ENCODE results near the gene AFF2. TPM values are rescaled to one million over a fixed set of nuclear protein-coding genes. Genes with fewer than 3 reads are reported as not detected.

The AFF2 gene
- polyA plus RNA-seq, 1 of the 3 experiments (the other 2 are of a cell fraction) = not detected

- no peak overlapping the region for H3K27ac ChIP-seq (ENCODE audit: low read depth in 2 of 2, low read length in 1 of 2)
- no peaks in the 10 kb centered on the region for H3K36me3 ChIP-seq (replicated peaks in 1 of 2; ENCODE audit: control insufficient read depth in 1 of 2, insufficient read depth in 2 of 2, low read length in 1 of 2)
- no peaks in the 10 kb centered on the region for H3K79me2 ChIP-seq (ENCODE audit: insufficient read depth)
- no peak overlapping the region for H2AFZ ChIP-seq (ENCODE audit: low read depth)
- ChIA-PET POLR2A (no interaction called here), CTCF (interaction anchor here (2.4 to 4.6 kb wide), 2 partner anchors 8 to 14 kb away, joined by 8 to 42 read pairs; no protein-coding TSS in a partner anchor)
- WGBS (ENCODE audit: low lambda C conversion rate) = 0% methylated on average over 2 of the region's 2 CpGs
- no peak for DNase-seq
- TF ChIP-seq NFIC (IDR thresholded peaks at IDR 0.05; ENCODE audit: borderline replicate concordance) = no peak
- TF ChIP-seq RCOR1 (IDR thresholded peaks at IDR 0.05; ENCODE audit: low read length) = no peak
- TF ChIP-seq, protein P1, sequence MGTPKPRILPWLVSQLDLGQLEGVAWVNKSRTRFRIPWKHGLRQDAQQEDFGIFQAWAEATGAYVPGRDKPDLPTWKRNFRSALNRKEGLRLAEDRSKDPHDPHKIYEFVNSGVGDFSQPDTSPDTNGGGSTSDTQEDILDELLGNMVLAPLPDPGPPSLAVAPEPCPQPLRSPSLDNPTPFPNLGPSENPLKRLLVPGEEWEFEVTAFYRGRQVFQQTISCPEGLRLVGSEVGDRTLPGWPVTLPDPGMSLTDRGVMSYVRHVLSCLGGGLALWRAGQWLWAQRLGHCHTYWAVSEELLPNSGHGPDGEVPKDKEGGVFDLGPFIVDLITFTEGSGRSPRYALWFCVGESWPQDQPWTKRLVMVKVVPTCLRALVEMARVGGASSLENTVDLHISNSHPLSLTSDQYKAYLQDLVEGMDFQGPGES (IDR thresholded peaks at IDR 0.05; ENCODE audit: low read depth, low read length) = no peak
- no peak for TF ChIP-seq USF2 (IDR thresholded peaks at IDR 0.05; ENCODE audit: borderline replicate concordance, low read depth, low read length)
- no peak for TF ChIP-seq JUND (IDR thresholded peaks at IDR 0.05)
- no peak for TF ChIP-seq MXI1 (IDR thresholded peaks at IDR 0.05; ENCODE audit: low read depth, low read length)
- TF ChIP-seq, protein P2, sequence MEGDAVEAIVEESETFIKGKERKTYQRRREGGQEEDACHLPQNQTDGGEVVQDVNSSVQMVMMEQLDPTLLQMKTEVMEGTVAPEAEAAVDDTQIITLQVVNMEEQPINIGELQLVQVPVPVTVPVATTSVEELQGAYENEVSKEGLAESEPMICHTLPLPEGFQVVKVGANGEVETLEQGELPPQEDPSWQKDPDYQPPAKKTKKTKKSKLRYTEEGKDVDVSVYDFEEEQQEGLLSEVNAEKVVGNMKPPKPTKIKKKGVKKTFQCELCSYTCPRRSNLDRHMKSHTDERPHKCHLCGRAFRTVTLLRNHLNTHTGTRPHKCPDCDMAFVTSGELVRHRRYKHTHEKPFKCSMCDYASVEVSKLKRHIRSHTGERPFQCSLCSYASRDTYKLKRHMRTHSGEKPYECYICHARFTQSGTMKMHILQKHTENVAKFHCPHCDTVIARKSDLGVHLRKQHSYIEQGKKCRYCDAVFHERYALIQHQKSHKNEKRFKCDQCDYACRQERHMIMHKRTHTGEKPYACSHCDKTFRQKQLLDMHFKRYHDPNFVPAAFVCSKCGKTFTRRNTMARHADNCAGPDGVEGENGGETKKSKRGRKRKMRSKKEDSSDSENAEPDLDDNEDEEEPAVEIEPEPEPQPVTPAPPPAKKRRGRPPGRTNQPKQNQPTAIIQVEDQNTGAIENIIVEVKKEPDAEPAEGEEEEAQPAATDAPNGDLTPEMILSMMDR (IDR thresholded peaks at IDR 0.05) = no peak
- no peak for TF ChIP-seq FOXM1 (IDR thresholded peaks at IDR 0.05; ENCODE audit: low read depth)
- no peaks in the 10 kb centered on the region for H3F3A ChIP-seq (replicated peaks; ENCODE audit: insufficient read depth)
- H3K9me2 ChIP-seq = no peaks in the 10 kb centered on the region
- H3K4me3 ChIP-seq (ENCODE audit: low read depth in 2 of 2, low read length in 1 of 2) = no peak overlapping the region
- H4K20me1 ChIP-seq (ENCODE audit: insufficient read depth) = no peaks in the 10 kb centered on the region
- H3K4me2 ChIP-seq = no peak overlapping the region
- H3K9me3 ChIP-seq = no peaks in the 10 kb centered on the region
- H3K27me3 ChIP-seq (ENCODE audit: insufficient read depth) = no peaks in the 10 kb centered on the region
- H3K4me1 ChIP-seq (ENCODE audit: control insufficient read depth in 1 of 2, insufficient read depth in 2 of 2, low read depth in 1 of 2, low read length in 1 of 2) = no peaks in the 10 kb centered on the region
- no peak overlapping the region for H3K9ac ChIP-seq
These were observed 38.2 kb downstream of the AFF2 start for GRCh38 chrX:148538582-148538981.

DNA sequence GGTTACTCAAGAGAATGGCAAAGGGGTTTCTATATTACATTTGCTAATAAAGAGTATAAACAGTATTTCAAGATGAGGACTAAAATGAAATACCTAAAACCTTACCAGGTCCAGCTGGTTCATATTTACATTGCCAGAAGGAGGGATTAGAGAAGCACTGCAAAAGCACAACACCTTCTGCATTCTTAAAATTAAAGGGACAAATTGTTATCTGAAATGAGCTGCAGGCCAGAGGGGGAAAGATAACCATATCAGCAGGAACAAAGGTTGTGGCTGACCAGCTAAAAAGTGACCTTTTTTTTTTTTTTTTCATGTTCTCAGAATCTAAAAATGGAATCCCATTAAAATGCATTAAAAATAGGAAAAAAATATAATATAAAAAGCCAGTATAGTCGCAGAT is 39.7 kb downstream of the AFF2 start:
- DNase-seq = no peak
- Histone ChIP-seq H3K36me3 (replicated peaks in 1 of 2; ENCODE audit: control insufficient read depth in 1 of 2, insufficient read depth in 2 of 2, low read length in 1 of 2) (no peaks in the 10 kb centered on the region), H3K4me3 (ENCODE audit: low read depth in 2 of 2, low read length in 1 of 2) (no peak overlapping the region), H3K9ac (no peak overlapping the region), H3K4me1 (ENCODE audit: control insufficient read depth in 1 of 2, insufficient read depth in 2 of 2, low read depth in 1 of 2, low read length in 1 of 2) (no peaks in the 10 kb centered on the region), H3K27me3 (ENCODE audit: insufficient read depth) (no peaks in the 10 kb centered on the region), H2AFZ (ENCODE audit: low read depth) (no peak overlapping the region), H3K4me2 (no peak overlapping the region), H3K9me2 (no peaks in the 10 kb centered on the region), H3K79me2 (ENCODE audit: insufficient read depth) (no peaks in the 10 kb centered on the region), H3F3A (replicated peaks; ENCODE audit: insufficient read depth) (no peaks in the 10 kb centered on the region), H4K20me1 (ENCODE audit: insufficient read depth) (no peaks in the 10 kb centered on the region), H3K27ac (ENCODE audit: low read depth in 2 of 2, low read length in 1 of 2) (no peak overlapping the region), H3K9me3 (no peaks in the 10 kb centered on the region)
- 0% methylated on average over 1 of the region's 1 CpG for WGBS (ENCODE audit: low lambda C conversion rate)
- POLR2A ChIA-PET = no interaction called here
- CTCF ChIA-PET = interaction anchor here (2.4 to 4.6 kb wide), 2 partner anchors 10 to 12 kb away, joined by 8 to 42 read pairs; no protein-coding TSS in a partner anchor
- TF ChIP-seq NRF1 (IDR thresholded peaks at IDR 0.05; ENCODE audit: low read depth, low read length) (no peak), GATA2 (CRISPR knock-in tag; IDR thresholded peaks at IDR 0.05) (no peak), RXRA (IDR thresholded peaks at IDR 0.05; ENCODE audit: borderline replicate concordance, low read depth) (no peak), NFIC (IDR thresholded peaks at IDR 0.05; ENCODE audit: borderline replicate concordance) (no peak), GABPA (IDR thresholded peaks at IDR 0.05; ENCODE audit: low read depth) (no peak), TEAD4 (IDR thresholded peaks at IDR 0.05; ENCODE audit: borderline replicate concordance, insufficient read depth) (no peak), RFX5 (IDR thresholded peaks at IDR 0.05; ENCODE audit: low read length) (no peak), TCF12 (IDR thresholded peaks at IDR 0.05) (no peak), FOXM1 (IDR thresholded peaks at IDR 0.05; ENCODE audit: low read depth) (no peak), FOXJ3 (CRISPR knock-in tag; IDR thresholded peaks at IDR 0.05) (no peak), ELF1 (IDR thresholded peaks at IDR 0.05) (no peak), EP300 (IDR thresholded peaks at IDR 0.05; ENCODE audit: borderline replicate concordance in 1 of 2, low read depth in 1 of 2, low read length in 1 of 2) (no peak)
- TF ChIP-seq, protein P3, sequence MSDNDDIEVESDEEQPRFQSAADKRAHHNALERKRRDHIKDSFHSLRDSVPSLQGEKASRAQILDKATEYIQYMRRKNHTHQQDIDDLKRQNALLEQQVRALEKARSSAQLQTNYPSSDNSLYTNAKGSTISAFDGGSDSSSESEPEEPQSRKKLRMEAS (IDR thresholded peaks at IDR 0.05; ENCODE audit: low read depth) = no peak
- TF ChIP-seq, protein P4, sequence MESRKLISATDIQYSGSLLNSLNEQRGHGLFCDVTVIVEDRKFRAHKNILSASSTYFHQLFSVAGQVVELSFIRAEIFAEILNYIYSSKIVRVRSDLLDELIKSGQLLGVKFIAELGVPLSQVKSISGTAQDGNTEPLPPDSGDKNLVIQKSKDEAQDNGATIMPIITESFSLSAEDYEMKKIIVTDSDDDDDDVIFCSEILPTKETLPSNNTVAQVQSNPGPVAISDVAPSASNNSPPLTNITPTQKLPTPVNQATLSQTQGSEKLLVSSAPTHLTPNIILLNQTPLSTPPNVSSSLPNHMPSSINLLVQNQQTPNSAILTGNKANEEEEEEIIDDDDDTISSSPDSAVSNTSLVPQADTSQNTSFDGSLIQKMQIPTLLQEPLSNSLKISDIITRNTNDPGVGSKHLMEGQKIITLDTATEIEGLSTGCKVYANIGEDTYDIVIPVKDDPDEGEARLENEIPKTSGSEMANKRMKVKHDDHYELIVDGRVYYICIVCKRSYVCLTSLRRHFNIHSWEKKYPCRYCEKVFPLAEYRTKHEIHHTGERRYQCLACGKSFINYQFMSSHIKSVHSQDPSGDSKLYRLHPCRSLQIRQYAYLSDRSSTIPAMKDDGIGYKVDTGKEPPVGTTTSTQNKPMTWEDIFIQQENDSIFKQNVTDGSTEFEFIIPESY (IDR thresholded peaks at IDR 0.05; ENCODE audit: borderline replicate concordance, low read depth) = no peak
- TF ChIP-seq, protein P1 (IDR thresholded peaks at IDR 0.05; ENCODE audit: low read depth, low read length) = no peak
- TF ChIP-seq, protein P5, sequence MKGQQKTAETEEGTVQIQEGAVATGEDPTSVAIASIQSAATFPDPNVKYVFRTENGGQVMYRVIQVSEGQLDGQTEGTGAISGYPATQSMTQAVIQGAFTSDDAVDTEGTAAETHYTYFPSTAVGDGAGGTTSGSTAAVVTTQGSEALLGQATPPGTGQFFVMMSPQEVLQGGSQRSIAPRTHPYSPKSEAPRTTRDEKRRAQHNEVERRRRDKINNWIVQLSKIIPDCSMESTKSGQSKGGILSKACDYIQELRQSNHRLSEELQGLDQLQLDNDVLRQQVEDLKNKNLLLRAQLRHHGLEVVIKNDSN (IDR thresholded peaks at IDR 0.05; ENCODE audit: borderline replicate concordance, low read depth) = no peak

All from SK-N-SH (cell line).